Panc1 (cell line): ENCODE results near the gene CX3CL1. TPM values are rescaled to one million over a fixed set of nuclear protein-coding genes. Genes with fewer than 3 reads are reported as not detected.

Experiments
- ATAC-seq: fragments of 200-7000 bp; cut with Tn5 transposase; 2 replicates; pipeline ENCODE4 v1.9.1; 2020; ENCODE audit warnings: mild to moderate bottlenecking, moderate library complexity
- BruUV-seq: library from RNA; stranded (reverse); fragments of 400-500 nt; replicated peaks from 2 replicates; lab custom pipeline; 2021; lab: Mats Ljungman, UMichigan
- CTCF ChIA-PET: fragments of 300-600 bp; sonication (Branson Sonifier 250); formaldehyde crosslinking; loops from one replicate; lab custom pipeline; 2022; ENCODE audit warnings: antibody characterized with exemption; lab: Charles Lee
- POLR2A ChIA-PET: fragments of 300-600 bp; sonication (Branson Sonifier 250); formaldehyde crosslinking; loops from one replicate; lab custom pipeline; 2022; ENCODE audit warnings: antibody characterized with exemption; lab: Charles Lee
- DNase-seq: peaks from one replicate; pipeline ENCODE4 v3.0.0-alpha.2; 2010; ENCODE audit warnings: low read depth, low spot score
- H3K27ac ChIP-seq: 2 replicates; pipeline ENCODE4 v1.5.1; 2011; ENCODE audit warnings: mild to moderate bottlenecking, low read length, inconsistent platforms
- H3K27me3 ChIP-seq: fragments of 200-500 bp; sonication (Bioruptor generic); 2 replicates; pipeline ENCODE4 v1.6.0; 2014; ENCODE audit warnings: low read length, inconsistent platforms; ENCODE audit not compliant: control insufficient read depth, insufficient read depth
- H3K36me3 ChIP-seq: fragments of 200-500 bp; sonication (Bioruptor generic); 2 replicates; pipeline ENCODE4 v1.5.1; 2014; ENCODE audit warnings: inconsistent platforms, mild to moderate bottlenecking, low read length, moderate library complexity; ENCODE audit not compliant: control insufficient read depth, insufficient read depth
- H3K4me1 ChIP-seq: 2 replicates; pipeline ENCODE4 v1.5.1; 2011; ENCODE audit warnings: inconsistent platforms, mild to moderate bottlenecking, low read length, moderate library complexity; ENCODE audit not compliant: control insufficient read depth, insufficient read depth
- H3K4me3 ChIP-seq, 2 experiments: 2 replicates each; pipeline ENCODE4 v1.5.1; 2011 to 2012; ENCODE audit warnings: low read depth in 2 of 2, low read length in 2 of 2, mild to moderate bottlenecking in 2 of 2, inconsistent platforms in 1 of 2, moderate library complexity in 1 of 2
- H3K9me3 ChIP-seq: fragments of 200-500 bp; sonication (Bioruptor generic); 2 replicates; pipeline ENCODE4 v1.5.1; 2014; ENCODE audit warnings: low read depth, mild to moderate bottlenecking, inconsistent platforms, low read length, moderate library complexity; ENCODE audit not compliant: control insufficient read depth, insufficient read depth
- POLR2AphosphoS5 ChIP-seq: IDR thresholded peaks from 2 replicates; pipeline ENCODE4 v1.6.1; 2012; ENCODE audit warnings: mild to moderate bottlenecking, low read depth, low read length, moderate library complexity
- SIN3A ChIP-seq: IDR thresholded peaks from 2 replicates; pipeline ENCODE4 v1.6.1; 2012; ENCODE audit warnings: low read depth, mild to moderate bottlenecking, low read length, moderate library complexity, borderline replicate concordance; ENCODE audit not compliant: insufficient read depth
- TCF7L2 ChIP-seq: IDR thresholded peaks from 2 replicates; pipeline ENCODE4 v1.6.1; 2011; ENCODE audit warnings: mild to moderate bottlenecking, low read depth, low read length, inconsistent platforms
- in situ Hi-C: cut with HindIII; loops from 2 replicates; pipeline ENCODE4 v1.10.0; 2016; ENCODE audit warnings: low sequenced_read_pairs, low pct_unique_long_range_greater_than_20kb
- intact Hi-C: fragments of 100-400 bp; cut with micrococcal nuclease; formaldehyde crosslinking; loops from one replicate; pipeline ENCODE4 v1.10.0; 2022; ENCODE audit not compliant: unreplicated experiment
- total RNA-seq: library from RNA; stranded (reverse); gene quantifications from one replicate; pipeline ENCODE4 v1.2.1, GENCODE V29; 2021; ENCODE audit not compliant: unreplicated experiment
- TF ChIP-seq, protein P1 (sequence below), 2 experiments: IDR thresholded peaks; 2 replicates each; pipeline ENCODE4 v1.6.1; 2011 to 2012; ENCODE audit warnings: low read depth in 2 of 2, control low read depth in 1 of 2, low read length in 1 of 2, mild to moderate bottlenecking in 1 of 2, moderate library complexity in 1 of 2; ENCODE audit not compliant: insufficient read depth in 1 of 2
- TF ChIP-seq, protein P2 (sequence below): fragments of 450-650 bp; IDR thresholded peaks from 2 replicates; pipeline ENCODE4 v1.5.1; 2017; ENCODE audit warnings: mild to moderate bottlenecking

Gene CX3CL1
- total RNA-seq, 1 experiment from 2014 or later, result 21.8 TPM

DNA sequence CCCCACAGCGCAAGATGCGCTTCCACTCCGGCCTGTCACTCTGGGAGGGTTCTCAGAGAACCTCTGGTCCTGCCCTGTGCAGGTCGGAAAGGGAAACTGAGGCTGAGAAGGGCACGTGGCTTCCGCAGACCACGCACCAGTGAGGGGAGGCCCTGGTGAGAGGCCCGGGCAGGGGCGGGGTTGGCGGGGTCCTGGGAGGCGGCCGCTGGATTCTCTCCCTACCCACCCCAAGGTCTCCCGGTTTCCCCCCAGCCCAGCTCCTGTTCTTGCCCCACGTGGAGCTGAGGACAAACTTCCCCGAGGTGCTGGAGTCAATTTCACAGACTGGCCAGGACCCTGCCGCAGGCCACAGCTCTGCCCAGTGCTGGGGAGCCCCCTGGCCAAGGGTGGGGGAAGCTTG, 43.8 kb downstream of the CX3CL1 start:
- Histone ChIP-seq H3K4me3 (no peak overlapping the region), H3K36me3 (no peaks in the 10 kb centered on the region), H3K27ac (no peak overlapping the region), H3K9me3 (no peaks in the 10 kb centered on the region), H3K4me1 (peaks cover 16% of the 10 kb centered on the region), H3K27me3 (no peaks in the 10 kb centered on the region)
- ATAC-seq, result 0 out of 2 replicates have a peak, but pooled peaks have one; percentile 9
- BruUV-seq, result no TSS peak
- TF ChIP-seq SIN3A (no peak), TCF7L2 (no peak), POLR2AphosphoS5 (no peak)
- TF ChIP-seq, protein P1, sequence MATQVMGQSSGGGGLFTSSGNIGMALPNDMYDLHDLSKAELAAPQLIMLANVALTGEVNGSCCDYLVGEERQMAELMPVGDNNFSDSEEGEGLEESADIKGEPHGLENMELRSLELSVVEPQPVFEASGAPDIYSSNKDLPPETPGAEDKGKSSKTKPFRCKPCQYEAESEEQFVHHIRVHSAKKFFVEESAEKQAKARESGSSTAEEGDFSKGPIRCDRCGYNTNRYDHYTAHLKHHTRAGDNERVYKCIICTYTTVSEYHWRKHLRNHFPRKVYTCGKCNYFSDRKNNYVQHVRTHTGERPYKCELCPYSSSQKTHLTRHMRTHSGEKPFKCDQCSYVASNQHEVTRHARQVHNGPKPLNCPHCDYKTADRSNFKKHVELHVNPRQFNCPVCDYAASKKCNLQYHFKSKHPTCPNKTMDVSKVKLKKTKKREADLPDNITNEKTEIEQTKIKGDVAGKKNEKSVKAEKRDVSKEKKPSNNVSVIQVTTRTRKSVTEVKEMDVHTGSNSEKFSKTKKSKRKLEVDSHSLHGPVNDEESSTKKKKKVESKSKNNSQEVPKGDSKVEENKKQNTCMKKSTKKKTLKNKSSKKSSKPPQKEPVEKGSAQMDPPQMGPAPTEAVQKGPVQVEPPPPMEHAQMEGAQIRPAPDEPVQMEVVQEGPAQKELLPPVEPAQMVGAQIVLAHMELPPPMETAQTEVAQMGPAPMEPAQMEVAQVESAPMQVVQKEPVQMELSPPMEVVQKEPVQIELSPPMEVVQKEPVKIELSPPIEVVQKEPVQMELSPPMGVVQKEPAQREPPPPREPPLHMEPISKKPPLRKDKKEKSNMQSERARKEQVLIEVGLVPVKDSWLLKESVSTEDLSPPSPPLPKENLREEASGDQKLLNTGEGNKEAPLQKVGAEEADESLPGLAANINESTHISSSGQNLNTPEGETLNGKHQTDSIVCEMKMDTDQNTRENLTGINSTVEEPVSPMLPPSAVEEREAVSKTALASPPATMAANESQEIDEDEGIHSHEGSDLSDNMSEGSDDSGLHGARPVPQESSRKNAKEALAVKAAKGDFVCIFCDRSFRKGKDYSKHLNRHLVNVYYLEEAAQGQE (IDR thresholded peaks at IDR 0.05; ENCODE audit: insufficient read depth in 1 of 2, low read depth in 2 of 2, low read length in 1 of 2), result no peak
- TF ChIP-seq, protein P2, sequence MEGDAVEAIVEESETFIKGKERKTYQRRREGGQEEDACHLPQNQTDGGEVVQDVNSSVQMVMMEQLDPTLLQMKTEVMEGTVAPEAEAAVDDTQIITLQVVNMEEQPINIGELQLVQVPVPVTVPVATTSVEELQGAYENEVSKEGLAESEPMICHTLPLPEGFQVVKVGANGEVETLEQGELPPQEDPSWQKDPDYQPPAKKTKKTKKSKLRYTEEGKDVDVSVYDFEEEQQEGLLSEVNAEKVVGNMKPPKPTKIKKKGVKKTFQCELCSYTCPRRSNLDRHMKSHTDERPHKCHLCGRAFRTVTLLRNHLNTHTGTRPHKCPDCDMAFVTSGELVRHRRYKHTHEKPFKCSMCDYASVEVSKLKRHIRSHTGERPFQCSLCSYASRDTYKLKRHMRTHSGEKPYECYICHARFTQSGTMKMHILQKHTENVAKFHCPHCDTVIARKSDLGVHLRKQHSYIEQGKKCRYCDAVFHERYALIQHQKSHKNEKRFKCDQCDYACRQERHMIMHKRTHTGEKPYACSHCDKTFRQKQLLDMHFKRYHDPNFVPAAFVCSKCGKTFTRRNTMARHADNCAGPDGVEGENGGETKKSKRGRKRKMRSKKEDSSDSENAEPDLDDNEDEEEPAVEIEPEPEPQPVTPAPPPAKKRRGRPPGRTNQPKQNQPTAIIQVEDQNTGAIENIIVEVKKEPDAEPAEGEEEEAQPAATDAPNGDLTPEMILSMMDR, result no peak
- in situ Hi-C loops, result no loop called here
- ChIA-PET POLR2A (no interaction called here), CTCF (interaction anchor here (0.7 to 2.7 kb wide), 3 partner anchors 112 to 336 kb away, joined by 3 to 16 read pairs (median 8); no protein-coding TSS in a partner anchor)
- intact Hi-C loops, result loop anchor here (5.0 kb wide), 1 partner anchor 101 kb away; no protein-coding TSS in a partner anchor
- no peak for DNase-seq

DNA sequence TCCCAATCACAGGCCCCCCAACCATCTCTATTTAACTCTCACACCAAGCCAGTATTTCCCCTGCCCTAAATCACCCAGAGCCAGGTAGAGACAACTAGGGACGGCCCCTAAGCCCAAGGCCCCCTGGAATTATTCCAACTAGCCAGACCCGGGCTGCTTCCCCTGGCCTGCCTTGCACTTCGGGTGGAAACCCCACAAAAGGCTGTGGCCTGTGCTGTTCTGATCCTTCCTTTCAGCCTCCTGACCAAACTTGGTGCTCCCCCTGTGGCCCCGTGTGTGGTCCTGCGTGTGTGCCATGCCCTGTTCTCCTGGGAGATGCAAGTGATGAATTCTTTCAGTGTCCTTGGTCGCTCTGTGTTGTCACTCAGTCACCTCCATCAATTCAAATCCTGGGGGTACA, 47.2 kb downstream of the CX3CL1 start:
- BruUV-seq, result no TSS peak
- in situ Hi-C loops (no loop called here), intact Hi-C loops (loop anchor here (5.0 kb wide), 1 partner anchor 98 kb away; no protein-coding TSS in a partner anchor)
- ATAC-seq (no peak), DNase-seq (no peak)
- Histone ChIP-seq H3K36me3 (no peaks in the 10 kb centered on the region), H3K9me3 (no peaks in the 10 kb centered on the region), H3K4me3 (no peak overlapping the region), H3K27me3 (no peaks in the 10 kb centered on the region), H3K27ac (no peak overlapping the region), H3K4me1 (peaks cover 16% of the 10 kb centered on the region)
- TF ChIP-seq POLR2AphosphoS5 (no peak), SIN3A (no peak), TCF7L2 (no peak)
- TF ChIP-seq, protein P1 (IDR thresholded peaks at IDR 0.05; ENCODE audit: insufficient read depth in 1 of 2, low read depth in 2 of 2, low read length in 1 of 2), result no peak
- TF ChIP-seq, protein P2, result no peak
- POLR2A ChIA-PET, result no interaction called here
- CTCF ChIA-PET, result interaction anchor here (0.8 kb wide), 1 partner anchor 119 kb away, joined by 3 read pairs; no protein-coding TSS in a partner anchor
